NCI-H1092 treated with DMSO at 0.1 percent for 48 hours (cell line): ENCODE data around the gene ST8SIA3.
"Not testable (repeated sequence)": the region's sequence is repeated elsewhere in the genome, so short reads cannot be mapped to it uniquely, and the experiment has no call there.

ENCODE experiments used
- DNase-seq: peaks from one replicate; lab custom pipeline; 2025; lab: John Stamatoyannopoulos, UW

The ST8SIA3 gene

GRCh38 chr18:57364460-57364859 is 12.1 kb downstream of the ST8SIA3 start:
- DNase-seq = no peak

GRCh38 chr18:57366528-57367081 is 14.2 kb downstream of the ST8SIA3 start:
- no peak for DNase-seq

- no peak for DNase-seq
These were observed 20.1 kb downstream of the ST8SIA3 start for GRCh38 chr18:57372444-57372843.

DNA sequence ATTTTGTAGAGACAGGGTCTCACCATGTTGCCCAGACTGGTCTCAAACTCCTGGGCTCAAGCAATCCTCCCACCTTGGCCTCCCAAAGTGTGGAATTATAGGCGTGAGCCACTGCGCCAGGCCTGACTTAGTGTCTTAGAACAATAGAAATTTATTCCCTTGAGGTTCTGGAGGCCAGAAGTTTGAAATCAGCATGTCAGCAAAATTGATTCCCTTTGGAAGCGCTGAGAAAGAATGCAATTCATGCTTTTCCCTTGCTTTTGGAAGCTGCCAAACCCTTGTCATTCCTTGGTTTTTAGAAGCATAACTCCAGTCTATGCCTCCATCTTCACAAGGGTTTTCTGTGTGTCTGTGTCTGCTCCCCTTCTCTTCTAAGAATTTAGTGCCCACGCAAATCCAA is 20.7 kb downstream of the ST8SIA3 start:
- no peak for DNase-seq

GRCh38 chr18:57376503-57376902 is 24.1 kb downstream of the ST8SIA3 start:
- DNase-seq = no peak

- DNase-seq = no peak
These were observed 36.9 kb downstream of the ST8SIA3 start for GRCh38 chr18:57389271-57389670.

DNA sequence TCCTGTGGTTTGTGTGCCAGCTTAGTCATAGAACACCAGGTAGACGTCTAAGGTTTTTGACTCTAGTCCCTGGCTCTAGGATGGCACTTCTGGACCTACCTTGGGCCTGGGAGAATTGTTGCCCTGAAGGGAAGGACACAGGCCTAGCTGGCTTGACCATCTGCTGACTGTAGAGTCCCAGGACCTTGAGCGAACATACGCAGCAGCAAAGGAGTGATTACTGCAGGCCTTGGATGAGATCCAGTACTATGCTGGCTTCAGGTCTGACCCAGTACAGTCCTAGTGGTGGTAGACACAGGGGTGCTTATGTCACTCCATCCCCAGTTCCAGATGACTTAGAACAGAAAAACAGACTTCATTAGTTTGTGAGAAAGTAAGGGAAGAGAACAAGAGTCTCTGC is 37.7 kb downstream of the ST8SIA3 start:
- DNase-seq = no peak

GRCh38 chr18:57394749-57395148 is 42.4 kb downstream of the ST8SIA3 start:
- DNase-seq = not testable (repeated sequence)

DNA sequence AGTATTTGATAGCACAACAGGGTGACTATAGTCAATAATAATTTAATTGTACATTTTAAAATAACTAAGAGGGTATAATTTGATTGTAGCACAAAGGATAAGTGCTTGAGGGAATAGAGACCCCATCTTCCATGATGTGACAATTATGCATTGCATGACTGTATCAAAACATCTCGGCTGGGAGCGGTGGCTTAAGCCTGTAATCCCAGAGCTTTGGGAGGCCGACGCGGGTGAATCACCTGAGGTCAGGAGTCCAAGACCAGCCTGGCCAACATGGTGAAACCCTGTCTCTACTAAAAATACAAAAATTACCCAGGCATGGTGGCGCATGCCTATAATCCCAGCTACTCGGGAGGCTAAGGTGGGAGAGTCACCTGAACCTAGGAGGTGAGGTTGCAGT is 44.5 kb downstream of the ST8SIA3 start:
- not testable (repeated sequence) for DNase-seq

DNA sequence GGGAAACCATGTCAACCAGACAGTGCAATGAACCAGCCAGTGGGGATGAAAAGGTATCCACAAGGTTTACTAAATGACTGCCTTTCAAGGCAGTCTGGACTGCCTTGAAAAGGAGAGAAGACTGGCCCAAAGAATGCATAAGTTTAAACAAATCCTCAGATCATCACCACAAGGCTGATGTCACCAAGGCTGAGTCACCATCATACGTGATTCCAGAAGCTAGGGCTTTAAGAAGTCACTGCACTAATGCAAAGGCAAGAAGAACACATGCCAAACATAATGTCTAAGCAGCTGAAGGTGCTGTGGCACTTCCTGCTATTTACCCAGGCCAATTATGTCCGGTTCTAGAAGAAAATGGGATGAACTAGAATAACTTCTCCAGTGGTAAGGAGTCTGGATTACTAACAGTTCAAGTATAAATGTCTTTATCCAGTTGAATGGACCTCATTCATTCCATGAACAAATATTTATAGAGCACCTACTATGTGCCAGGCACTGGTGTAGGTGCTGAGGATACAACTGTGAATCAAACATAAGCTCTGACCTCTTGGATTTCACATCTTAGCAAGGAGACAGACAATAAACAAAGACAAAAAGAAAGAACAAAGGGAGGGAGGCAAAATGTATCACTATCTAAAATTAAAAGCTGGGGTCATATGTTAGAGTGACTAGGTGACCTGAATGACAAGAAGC is 45.2 kb downstream of the ST8SIA3 start:
- no peak for DNase-seq

GRCh38 chr18:57404345-57404744 is 52.0 kb downstream of the ST8SIA3 start:
- DNase-seq = no peak

DNA sequence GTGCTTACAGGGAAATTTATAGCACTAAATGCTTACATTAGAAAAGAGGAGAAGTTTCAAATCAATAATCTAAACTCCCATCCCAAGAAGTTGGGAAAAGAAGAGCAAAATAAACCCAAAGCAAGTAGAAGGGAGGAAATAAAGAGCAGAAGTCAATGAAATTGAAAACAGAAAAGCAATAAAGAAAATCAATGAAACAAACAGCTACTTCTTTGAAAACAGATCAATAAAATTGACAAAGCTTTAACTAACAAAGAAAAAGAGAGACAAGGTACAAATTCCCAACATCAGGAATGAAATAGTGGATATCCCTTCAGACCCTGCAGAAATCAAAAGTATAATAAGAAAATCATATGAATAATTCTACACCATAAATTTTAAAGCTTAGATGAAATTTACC is 57.3 kb downstream of the ST8SIA3 start:
- no peak for DNase-seq

- no peak for DNase-seq
These were observed 58.4 kb downstream of the ST8SIA3 start for GRCh38 chr18:57410749-57411148.

- DNase-seq = no peak
These were observed 64.2 kb downstream of the ST8SIA3 start for GRCh38 chr18:57416542-57416941.
